ENCODE measurements around the gene MGMT.

The MGMT gene

DNA sequence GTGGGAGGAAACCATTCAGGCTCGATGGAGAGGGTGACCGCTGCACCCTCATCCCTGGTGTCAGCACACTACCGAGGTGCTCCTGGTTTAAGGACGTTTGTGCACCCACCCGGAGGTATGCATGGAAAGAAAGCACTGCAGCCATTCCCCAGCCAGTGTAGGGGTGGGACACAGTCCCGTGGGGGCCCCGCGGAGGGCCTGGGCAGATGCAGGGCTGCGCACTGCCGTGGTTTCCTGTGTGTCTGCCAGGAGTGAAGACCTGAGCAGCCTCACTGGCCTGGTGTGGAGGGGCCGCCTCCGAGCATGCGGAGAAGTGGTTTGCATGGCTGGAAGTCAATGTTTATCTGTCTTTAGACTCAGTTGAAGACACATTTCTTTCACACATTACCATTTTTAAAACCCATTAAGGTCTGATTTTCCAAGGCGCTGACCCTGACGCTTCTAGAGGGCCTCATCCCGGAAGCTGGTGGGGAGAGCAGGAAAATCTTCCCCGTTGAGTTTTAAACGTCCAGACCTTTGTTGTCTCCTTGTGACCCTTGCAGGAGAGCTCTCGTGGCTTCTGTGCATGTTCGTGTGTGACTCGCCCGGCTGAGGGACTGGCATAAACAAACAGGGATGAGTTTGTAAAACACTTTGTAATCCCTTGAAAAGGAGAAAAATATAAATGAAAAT, 188.1 kb downstream of the MGMT start:
- TF ChIP-seq, protein P1, sequence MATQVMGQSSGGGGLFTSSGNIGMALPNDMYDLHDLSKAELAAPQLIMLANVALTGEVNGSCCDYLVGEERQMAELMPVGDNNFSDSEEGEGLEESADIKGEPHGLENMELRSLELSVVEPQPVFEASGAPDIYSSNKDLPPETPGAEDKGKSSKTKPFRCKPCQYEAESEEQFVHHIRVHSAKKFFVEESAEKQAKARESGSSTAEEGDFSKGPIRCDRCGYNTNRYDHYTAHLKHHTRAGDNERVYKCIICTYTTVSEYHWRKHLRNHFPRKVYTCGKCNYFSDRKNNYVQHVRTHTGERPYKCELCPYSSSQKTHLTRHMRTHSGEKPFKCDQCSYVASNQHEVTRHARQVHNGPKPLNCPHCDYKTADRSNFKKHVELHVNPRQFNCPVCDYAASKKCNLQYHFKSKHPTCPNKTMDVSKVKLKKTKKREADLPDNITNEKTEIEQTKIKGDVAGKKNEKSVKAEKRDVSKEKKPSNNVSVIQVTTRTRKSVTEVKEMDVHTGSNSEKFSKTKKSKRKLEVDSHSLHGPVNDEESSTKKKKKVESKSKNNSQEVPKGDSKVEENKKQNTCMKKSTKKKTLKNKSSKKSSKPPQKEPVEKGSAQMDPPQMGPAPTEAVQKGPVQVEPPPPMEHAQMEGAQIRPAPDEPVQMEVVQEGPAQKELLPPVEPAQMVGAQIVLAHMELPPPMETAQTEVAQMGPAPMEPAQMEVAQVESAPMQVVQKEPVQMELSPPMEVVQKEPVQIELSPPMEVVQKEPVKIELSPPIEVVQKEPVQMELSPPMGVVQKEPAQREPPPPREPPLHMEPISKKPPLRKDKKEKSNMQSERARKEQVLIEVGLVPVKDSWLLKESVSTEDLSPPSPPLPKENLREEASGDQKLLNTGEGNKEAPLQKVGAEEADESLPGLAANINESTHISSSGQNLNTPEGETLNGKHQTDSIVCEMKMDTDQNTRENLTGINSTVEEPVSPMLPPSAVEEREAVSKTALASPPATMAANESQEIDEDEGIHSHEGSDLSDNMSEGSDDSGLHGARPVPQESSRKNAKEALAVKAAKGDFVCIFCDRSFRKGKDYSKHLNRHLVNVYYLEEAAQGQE (IDR thresholded peaks at IDR 0.05; ENCODE audit: insufficient replicate concordance, low read depth): no peak
- TF ChIP-seq, protein P2, sequence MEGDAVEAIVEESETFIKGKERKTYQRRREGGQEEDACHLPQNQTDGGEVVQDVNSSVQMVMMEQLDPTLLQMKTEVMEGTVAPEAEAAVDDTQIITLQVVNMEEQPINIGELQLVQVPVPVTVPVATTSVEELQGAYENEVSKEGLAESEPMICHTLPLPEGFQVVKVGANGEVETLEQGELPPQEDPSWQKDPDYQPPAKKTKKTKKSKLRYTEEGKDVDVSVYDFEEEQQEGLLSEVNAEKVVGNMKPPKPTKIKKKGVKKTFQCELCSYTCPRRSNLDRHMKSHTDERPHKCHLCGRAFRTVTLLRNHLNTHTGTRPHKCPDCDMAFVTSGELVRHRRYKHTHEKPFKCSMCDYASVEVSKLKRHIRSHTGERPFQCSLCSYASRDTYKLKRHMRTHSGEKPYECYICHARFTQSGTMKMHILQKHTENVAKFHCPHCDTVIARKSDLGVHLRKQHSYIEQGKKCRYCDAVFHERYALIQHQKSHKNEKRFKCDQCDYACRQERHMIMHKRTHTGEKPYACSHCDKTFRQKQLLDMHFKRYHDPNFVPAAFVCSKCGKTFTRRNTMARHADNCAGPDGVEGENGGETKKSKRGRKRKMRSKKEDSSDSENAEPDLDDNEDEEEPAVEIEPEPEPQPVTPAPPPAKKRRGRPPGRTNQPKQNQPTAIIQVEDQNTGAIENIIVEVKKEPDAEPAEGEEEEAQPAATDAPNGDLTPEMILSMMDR (IDR thresholded peaks at IDR 0.05; ENCODE audit: insufficient read depth, low read length): no peak
- TF ChIP-seq GABPA (IDR thresholded peaks at IDR 0.05; ENCODE audit: low read depth): no peak
- TF ChIP-seq SPI1 (IDR thresholded peaks at IDR 0.05; ENCODE audit: borderline replicate concordance, low read depth): no peak
- no peak for TF ChIP-seq POLR2AphosphoS5 (IDR thresholded peaks at IDR 0.05; ENCODE audit: low read depth)
- Histone ChIP-seq H3K4me3 (replicated peaks; ENCODE audit: insufficient read depth, low read length) (no peak overlapping the region), H3K27me3 (ENCODE audit: insufficient read depth, poor library complexity, severe bottlenecking) (no peaks in the 10 kb centered on the region), H3K27ac (replicated peaks) (no peak overlapping the region)
- no peak for DNase-seq (ENCODE audit: low read depth in 1 of 2, low spot score in 1 of 2)

DNA sequence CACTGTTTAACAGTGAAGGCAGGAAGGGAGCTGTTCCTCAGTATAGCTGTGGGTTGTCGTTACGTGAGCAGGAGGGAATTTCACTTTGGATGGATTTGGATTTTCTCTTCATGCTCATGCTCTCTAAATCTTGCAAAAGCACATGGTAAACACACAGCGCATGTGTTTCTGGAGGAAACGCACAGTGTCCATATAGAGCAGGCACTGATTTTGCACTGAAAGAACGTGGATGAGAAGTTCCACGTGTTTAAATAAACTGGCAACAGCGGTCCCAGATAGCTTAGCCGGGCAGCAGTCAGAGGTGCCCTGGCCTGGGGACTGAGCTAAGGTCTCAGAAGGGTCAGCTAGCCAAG, 188.6 kb downstream of the MGMT start:
- H3K27me3 ChIP-seq (ENCODE audit: insufficient read depth, poor library complexity, severe bottlenecking): no peaks in the 10 kb centered on the region

DNA sequence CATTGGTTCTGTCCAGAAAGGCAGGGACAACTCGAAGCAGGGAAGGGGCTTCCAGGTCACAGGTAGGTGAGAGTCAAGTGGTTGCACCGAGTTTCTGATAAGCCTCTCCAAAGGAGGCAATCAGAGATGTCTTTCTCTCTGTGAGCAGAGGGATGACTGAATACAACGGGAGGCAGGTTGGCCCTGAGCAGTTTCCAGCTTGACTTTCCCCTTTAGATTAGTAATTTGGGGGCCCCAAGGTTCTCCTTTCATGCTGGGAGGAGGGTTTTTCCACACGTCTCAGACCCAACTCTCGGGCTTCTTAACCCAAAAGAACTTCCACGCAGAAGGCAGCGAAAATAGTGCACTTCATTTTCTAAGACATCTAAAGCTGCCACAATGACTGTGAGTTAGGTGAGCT, 189.6 kb downstream of the MGMT start:
- Histone ChIP-seq H3K4me3 (replicated peaks; ENCODE audit: insufficient read depth, low read length) (no peak overlapping the region), H3K27me3 (ENCODE audit: insufficient read depth, poor library complexity, severe bottlenecking) (no peaks in the 10 kb centered on the region), H3K27ac (replicated peaks) (no peak overlapping the region)
- DNase-seq (ENCODE audit: low read depth in 1 of 2, low spot score in 1 of 2): no peak
- TF ChIP-seq POLR2AphosphoS5 (IDR thresholded peaks at IDR 0.05; ENCODE audit: low read depth) (no peak), GABPA (IDR thresholded peaks at IDR 0.05; ENCODE audit: low read depth) (no peak), SPI1 (IDR thresholded peaks at IDR 0.05; ENCODE audit: borderline replicate concordance, low read depth) (no peak)
- TF ChIP-seq, protein P2 (IDR thresholded peaks at IDR 0.05; ENCODE audit: insufficient read depth, low read length): no peak
- TF ChIP-seq, protein P1 (IDR thresholded peaks at IDR 0.05; ENCODE audit: insufficient replicate concordance, low read depth): no peak

More for the DNA sequence above, 188.6 kb downstream of the MGMT start:
- H3K27ac ChIP-seq (replicated peaks): no peak overlapping the region
- DNase-seq (ENCODE audit: low read depth in 1 of 2, low spot score in 1 of 2): no peak
- H3K4me3 ChIP-seq (replicated peaks; ENCODE audit: insufficient read depth, low read length): no peak overlapping the region
- no peak for TF ChIP-seq SPI1 (IDR thresholded peaks at IDR 0.05; ENCODE audit: borderline replicate concordance, low read depth)
- no peak for TF ChIP-seq GABPA (IDR thresholded peaks at IDR 0.05; ENCODE audit: low read depth)
- TF ChIP-seq, protein P1 (IDR thresholded peaks at IDR 0.05; ENCODE audit: insufficient replicate concordance, low read depth): no peak
- no peak for TF ChIP-seq POLR2AphosphoS5 (IDR thresholded peaks at IDR 0.05; ENCODE audit: low read depth)
- TF ChIP-seq, protein P2 (IDR thresholded peaks at IDR 0.05; ENCODE audit: insufficient read depth, low read length): no peak
